Tibial artery (tissue), 4 donors: ENCODE measurements around the gene SPPL2C.
A peak's percentile ranks its signal among the peaks of the same experiment; 100 is the strongest.

ENCODE experiments used
- DNase-seq, 2 donors: peaks; one replicate each; pipeline ENCODE4 v3.0.0-alpha.2; 2019
- H3K27ac ChIP-seq, 2 donors: fragments of 200-600 bp; sonication (generic) in 1 of 2; 1 replicate in 1 of 2; 2 replicates in 1 of 2; pipeline ENCODE4 v1.5.1; 2018 to 2019; ENCODE audit warnings: mild to moderate bottlenecking in 1 of 2
- H3K27me3 ChIP-seq, 2 donors: fragments of 200-600 bp; sonication (generic) in 1 of 2; one replicate each; pipeline versions ENCODE4 v1.5.1 to v1.6.0; 2016 to 2019
- H3K36me3 ChIP-seq, 3 donors: fragments of 200-600 bp; sonication (generic) in 2 of 3; one replicate each; pipeline ENCODE4 v1.5.1; 2016 to 2019; ENCODE audit warnings: mild to moderate bottlenecking in 2 of 3
- H3K4me1 ChIP-seq, 4 donors: fragments of 200-600 bp; sonication (generic) in 2 of 4; 1 replicate in 3 of 4; 2 replicates in 1 of 4; pipeline ENCODE4 v1.5.1; 2016 to 2019
- H3K4me3 ChIP-seq, 2 donors: fragments of 200-600 bp; sonication (generic) in 1 of 2; 1 replicate in 1 of 2; 2 replicates in 1 of 2; pipeline ENCODE4 v1.5.1; 2018 to 2019; ENCODE audit warnings: mild to moderate bottlenecking in 2 of 2
- H3K9me3 ChIP-seq, 3 donors: fragments of 200-600 bp; sonication (generic) in 1 of 3; one replicate each; pipeline ENCODE4 v1.5.1; 2016 to 2019
- intact Hi-C: fragments of 100-400 bp; cut with DNase I; formaldehyde crosslinking; loops from one replicate; pipeline ENCODE4 v1.15.0; 2023; ENCODE audit warnings: low total_unique reads
- TF ChIP-seq, protein P1 (sequence below), 2 experiments: fragments of 200-600 bp in 1 of 2; fragments of 450-650 bp in 1 of 2; IDR thresholded peaks; one replicate each; pipeline ENCODE4 v1.5.1; 2017 to 2019; ENCODE audit warnings: antibody characterized with exemption in 2 of 2, mild to moderate bottlenecking in 1 of 2, moderate library complexity in 1 of 2

Gene SPPL2C

DNA sequence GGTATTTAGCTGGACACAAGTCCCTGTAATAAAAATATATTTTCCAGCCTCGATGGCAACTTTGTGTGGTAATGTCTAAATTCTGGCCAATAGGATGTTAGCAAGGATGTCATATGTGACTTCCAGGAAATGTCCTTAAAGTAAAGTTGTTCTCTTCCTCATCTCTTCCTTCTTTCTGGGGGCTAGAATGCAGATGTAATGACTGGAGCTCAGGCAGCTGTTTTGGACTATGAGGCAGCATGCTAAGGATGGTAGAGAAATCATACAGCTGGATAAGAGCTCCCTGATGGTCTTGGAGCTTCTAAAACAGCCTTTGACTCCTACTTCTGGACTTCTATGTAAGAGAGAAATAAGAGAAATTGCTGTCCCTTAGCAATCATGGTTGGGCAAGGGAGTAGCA is 32.8 kb downstream of the SPPL2C start:
- TF ChIP-seq, protein P1, sequence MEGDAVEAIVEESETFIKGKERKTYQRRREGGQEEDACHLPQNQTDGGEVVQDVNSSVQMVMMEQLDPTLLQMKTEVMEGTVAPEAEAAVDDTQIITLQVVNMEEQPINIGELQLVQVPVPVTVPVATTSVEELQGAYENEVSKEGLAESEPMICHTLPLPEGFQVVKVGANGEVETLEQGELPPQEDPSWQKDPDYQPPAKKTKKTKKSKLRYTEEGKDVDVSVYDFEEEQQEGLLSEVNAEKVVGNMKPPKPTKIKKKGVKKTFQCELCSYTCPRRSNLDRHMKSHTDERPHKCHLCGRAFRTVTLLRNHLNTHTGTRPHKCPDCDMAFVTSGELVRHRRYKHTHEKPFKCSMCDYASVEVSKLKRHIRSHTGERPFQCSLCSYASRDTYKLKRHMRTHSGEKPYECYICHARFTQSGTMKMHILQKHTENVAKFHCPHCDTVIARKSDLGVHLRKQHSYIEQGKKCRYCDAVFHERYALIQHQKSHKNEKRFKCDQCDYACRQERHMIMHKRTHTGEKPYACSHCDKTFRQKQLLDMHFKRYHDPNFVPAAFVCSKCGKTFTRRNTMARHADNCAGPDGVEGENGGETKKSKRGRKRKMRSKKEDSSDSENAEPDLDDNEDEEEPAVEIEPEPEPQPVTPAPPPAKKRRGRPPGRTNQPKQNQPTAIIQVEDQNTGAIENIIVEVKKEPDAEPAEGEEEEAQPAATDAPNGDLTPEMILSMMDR (IDR thresholded peaks at IDR 0.05), result no peak
- Histone ChIP-seq H3K4me3 (no peak overlapping the region), H3K27me3 (peaks cover 0 to 61% of the 10 kb centered on the region in 2 donors), H3K4me1 (no peaks in the 10 kb centered on the region), H3K27ac (no peak overlapping the region), H3K36me3 (no peaks in the 10 kb centered on the region), H3K9me3 (no peaks in the 10 kb centered on the region)
- DNase-seq, result no peak
- intact Hi-C loops, result loop anchor here (5.0 kb wide), 1 partner anchor 195 kb away; no protein-coding TSS in a partner anchor

DNA sequence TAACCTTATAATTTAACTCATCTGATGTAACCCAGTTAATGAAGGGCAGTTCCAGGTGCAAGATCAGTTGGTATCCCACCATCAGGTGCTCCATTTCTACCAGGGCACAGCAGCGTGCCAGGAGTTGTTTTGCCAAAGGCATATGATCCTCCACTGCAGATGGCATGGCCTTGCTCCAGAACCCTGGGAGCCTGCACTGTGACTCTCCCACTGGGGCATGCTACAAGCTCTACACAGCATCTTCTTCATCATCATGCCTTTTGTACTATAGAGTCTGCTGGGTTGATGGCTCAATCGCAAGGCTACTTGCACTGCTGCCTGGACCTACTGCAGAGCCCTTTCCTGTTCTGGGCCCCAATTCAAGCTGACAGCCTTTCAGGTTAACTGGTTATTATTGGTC is 38.4 kb downstream of the SPPL2C start:
- Histone ChIP-seq H3K27ac (no peak overlapping the region), H3K4me3 (no peak overlapping the region), H3K9me3 (peaks cover 0 to 8% (median 6%) of the 10 kb centered on the region in 3 donors), H3K27me3 (peaks cover 0 to 26% of the 10 kb centered on the region in 2 donors), H3K36me3 (no peaks in the 10 kb centered on the region), H3K4me1 (no peaks in the 10 kb centered on the region)
- DNase-seq, result no peak
- TF ChIP-seq, protein P1 (IDR thresholded peaks at IDR 0.05), result no peak
- intact Hi-C loops, result no loop called here

DNA sequence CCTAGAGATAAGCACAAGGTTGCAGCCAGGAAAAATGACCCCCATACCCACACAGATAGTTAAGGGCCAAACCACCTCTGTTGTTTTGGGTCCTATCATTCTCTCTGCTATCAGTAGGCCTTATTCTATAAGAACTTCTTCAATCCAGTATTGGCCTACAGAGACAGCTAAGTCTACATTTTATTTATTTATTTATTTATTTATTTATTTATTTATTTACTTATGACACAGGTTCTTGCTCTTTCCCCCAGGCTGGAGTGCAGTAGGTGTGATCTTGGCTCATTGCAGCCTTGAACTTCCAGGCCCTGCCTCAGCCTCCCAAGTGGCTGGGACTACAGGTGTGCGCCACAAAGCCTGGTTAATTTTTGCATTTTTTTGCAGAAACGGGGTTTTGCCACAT is 42.2 kb downstream of the SPPL2C start:
- TF ChIP-seq, protein P1 (IDR thresholded peaks at IDR 0.05), result no peak
- intact Hi-C loops, result no loop called here

DNA sequence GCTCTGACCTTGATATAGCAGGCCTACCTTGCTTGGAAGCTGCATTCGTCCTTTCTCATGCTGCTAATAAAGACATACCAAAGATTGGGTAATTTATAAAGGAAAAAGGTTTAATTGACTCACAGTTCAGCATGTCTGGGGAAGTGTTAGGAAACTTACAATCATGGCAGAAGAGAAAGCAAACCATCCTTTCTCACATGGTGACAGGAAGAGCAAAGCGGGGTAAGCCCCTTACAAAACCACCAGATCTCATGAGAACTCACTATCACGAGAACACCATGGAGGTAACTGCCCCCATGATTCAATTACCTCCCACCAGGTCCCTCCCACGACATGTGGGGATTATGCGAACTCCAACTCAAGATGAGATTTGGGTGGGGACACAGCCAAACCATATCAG is 43.7 kb downstream of the SPPL2C start:
- DNase-seq, result no peak
- Histone ChIP-seq H3K27me3 (peaks cover 0 to 13% of the 10 kb centered on the region in 2 donors), H3K27ac (no peak overlapping the region), H3K9me3 (peaks cover 0 to 8% (median 6%) of the 10 kb centered on the region in 3 donors), H3K4me3 (no peak overlapping the region), H3K4me1 (no peaks in the 10 kb centered on the region), H3K36me3 (no peaks in the 10 kb centered on the region)
- intact Hi-C loops, result no loop called here
- TF ChIP-seq, protein P1 (IDR thresholded peaks at IDR 0.05), result no peak

More for the DNA sequence above, 42.2 kb downstream of the SPPL2C start:
- H3K4me3 ChIP-seq, result no peak overlapping the region
- H3K27me3 ChIP-seq, result peaks cover 0 to 15% of the 10 kb centered on the region in 2 donors
- H3K9me3 ChIP-seq, result peaks cover 0 to 8% (median 6%) of the 10 kb centered on the region in 3 donors
- no peak overlapping the region for H3K27ac ChIP-seq
- no peak for DNase-seq
- no peaks in the 10 kb centered on the region for H3K4me1 ChIP-seq
- no peaks in the 10 kb centered on the region for H3K36me3 ChIP-seq

DNA sequence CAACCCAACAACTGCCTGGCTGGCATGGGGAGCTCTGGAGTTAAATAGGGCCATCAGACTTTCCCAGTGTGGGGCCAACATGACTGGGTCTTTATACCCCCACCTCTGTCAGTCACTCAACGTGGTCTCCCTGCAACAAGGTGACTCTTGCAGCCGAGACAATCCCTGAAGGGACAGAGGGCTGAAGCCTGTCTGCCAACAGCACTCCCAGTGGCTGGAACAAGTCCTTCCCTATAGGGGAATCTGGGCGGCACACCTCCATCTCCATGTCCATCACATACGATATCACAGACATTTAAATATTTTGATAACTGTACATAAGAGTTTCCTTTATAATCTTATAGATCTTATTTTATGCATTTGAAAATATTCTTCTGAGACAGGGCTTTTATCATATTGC is 44.9 kb downstream of the SPPL2C start:
- no peaks in the 10 kb centered on the region for H3K36me3 ChIP-seq
- TF ChIP-seq, protein P1 (IDR thresholded peaks at IDR 0.05), result no peak
- no peak for DNase-seq
- no peak overlapping the region for H3K27ac ChIP-seq
- H3K4me3 ChIP-seq, result no peak overlapping the region
- peaks cover 0 to 6% (median 2%) of the 10 kb centered on the region in 4 donors for H3K4me1 ChIP-seq
- peaks cover 0 to 11% of the 10 kb centered on the region in 2 donors for H3K27me3 ChIP-seq
- H3K9me3 ChIP-seq, result peaks cover 0 to 3% (median 1%) of the 10 kb centered on the region in 3 donors
- intact Hi-C loops, result no loop called here

DNA sequence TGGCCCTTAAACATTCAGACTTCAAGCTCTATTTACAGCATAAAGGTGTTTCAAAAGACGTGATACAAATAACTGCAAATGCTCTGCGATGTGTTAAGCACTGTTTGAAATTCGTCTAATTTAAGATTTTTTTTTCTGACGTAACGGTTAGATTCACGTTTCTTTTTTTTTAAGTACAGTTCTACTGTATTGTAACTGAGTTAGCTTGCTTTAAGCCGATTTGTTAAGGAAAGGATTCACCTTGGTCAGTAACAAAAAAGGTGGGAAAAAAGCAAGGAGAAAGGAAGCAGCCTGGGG is 49.0 kb downstream of the SPPL2C start:
- TF ChIP-seq, protein P1 (IDR thresholded peaks at IDR 0.05), result no peak
- no peaks in the 10 kb centered on the region for H3K9me3 ChIP-seq
- no peaks in the 10 kb centered on the region for H3K36me3 ChIP-seq
- no peak for DNase-seq
- H3K4me1 ChIP-seq, result peaks cover 0 to 35% (median 27%) of the 10 kb centered on the region in 4 donors
- peaks cover 0 to 39% of the 10 kb centered on the region in 2 donors for H3K27me3 ChIP-seq
- intact Hi-C loops, result no loop called here
- H3K27ac ChIP-seq, result peak overlapping the region; percentile 44 to 66
- peak overlapping the region; percentile 62 to 69 for H3K4me3 ChIP-seq
